Erythroblast (primary cell): ENCODE data around the gene MUC5AC.
"Not testable (repeated sequence)": the region's sequence is repeated elsewhere in the genome, so short reads cannot be mapped to it uniquely, and the experiment has no call there.

Experiments
- DNase-seq, 2 experiments: peaks; one replicate each; lab custom pipeline; 2025; lab: John Stamatoyannopoulos, UW
- GATA1 ChIP-seq: IDR thresholded peaks from 2 replicates; pipeline ENCODE4 v1.6.1; 2011; ENCODE audit warnings: low read depth, mild to moderate bottlenecking, control low read depth, low read length, moderate library complexity
- POLR2A ChIP-seq: IDR thresholded peaks from 2 replicates; pipeline ENCODE4 v1.6.1; 2011; ENCODE audit warnings: mild to moderate bottlenecking, low read length

MUC5AC gene

DNA sequence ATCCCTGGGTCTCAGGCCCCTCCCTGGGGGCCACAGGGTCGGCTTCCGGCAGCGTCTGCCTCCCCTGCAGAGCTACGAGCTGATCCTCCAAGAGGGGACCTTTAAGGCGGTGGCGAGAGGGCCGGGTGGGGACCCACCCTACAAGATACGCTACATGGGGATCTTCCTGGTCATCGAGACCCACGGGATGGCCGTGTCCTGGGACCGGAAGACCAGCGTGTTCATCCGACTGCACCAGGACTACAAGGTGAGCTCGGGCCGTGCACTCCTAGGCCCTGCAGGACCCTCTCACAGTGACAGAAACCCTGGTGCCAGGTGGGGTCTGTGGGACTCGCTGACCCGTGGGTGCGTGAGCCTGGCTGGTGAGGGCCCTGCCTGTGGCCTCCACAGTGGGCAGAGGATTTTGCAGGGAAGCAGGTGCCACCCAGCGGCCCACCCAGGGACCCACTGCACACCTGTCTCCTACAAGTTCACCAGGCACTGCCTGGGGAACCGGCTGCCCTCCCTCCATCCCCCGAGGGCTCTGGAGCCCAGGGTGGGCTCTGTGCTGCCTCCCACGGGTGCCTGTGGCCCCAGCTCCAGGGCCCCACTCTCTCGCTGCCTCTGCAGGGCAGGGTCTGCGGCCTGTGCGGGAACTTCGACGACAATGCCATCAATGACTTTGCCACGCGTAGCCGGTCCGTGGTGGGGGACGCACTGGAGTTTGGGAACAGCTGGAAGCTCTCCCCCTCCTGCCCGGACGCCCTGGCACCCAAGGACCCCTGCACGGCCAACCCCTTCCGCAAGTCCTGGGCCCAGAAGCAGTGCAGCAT is 78.8 kb downstream of the MUC5AC start:
- DNase-seq = no peak

DNA sequence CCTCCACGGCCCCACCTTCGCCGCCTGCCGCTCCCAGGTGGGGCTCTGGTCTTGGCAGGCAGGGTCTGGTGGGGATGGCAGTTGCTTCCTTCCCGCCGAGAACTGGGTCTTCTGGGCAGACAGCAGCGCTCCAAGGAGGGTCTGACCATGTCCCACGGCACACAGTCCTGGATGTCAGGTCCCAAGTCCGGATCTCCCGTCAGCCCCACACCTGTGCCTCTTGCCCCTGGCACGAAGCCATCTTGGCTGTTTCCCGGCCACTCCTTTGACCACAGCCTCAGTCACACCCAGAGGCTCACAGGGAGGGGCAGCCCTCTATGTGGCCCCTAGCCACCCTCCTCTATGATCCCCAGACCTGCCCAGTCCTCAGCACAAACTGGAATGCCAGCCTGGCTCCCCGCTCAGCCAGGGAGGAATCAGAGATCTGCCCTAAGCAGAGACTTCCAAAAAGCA is 79.4 kb downstream of the MUC5AC start:
- no peak for TF ChIP-seq GATA1
- TF ChIP-seq POLR2A = no peak
- DNase-seq = no peak

More for the DNA sequence above, 78.8 kb downstream of the MUC5AC start:
- TF ChIP-seq GATA1 (no peak), POLR2A (no peak)

DNA sequence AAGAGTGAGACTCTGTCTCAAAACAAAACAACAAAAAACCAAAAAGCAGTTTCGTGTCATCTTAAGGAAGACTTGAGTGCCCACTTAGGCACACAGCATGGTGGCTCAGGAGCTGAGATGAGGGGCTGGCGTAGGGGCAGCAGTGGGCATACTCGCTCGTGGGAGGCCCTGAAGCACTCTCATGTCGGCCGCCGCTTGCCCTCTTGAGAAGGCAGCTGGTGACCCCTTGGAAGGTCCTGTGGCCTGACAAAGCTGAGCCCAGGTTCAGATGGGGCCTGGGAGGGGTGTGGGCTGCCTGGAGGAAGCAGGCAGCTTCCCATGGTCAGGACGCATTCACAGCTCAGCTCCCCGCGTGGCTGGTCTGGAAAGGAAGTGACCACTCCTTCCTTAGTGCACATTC is 80.1 kb downstream of the MUC5AC start:
- TF ChIP-seq GATA1 = no peak
- TF ChIP-seq POLR2A = no peak
- no peak for DNase-seq

DNA sequence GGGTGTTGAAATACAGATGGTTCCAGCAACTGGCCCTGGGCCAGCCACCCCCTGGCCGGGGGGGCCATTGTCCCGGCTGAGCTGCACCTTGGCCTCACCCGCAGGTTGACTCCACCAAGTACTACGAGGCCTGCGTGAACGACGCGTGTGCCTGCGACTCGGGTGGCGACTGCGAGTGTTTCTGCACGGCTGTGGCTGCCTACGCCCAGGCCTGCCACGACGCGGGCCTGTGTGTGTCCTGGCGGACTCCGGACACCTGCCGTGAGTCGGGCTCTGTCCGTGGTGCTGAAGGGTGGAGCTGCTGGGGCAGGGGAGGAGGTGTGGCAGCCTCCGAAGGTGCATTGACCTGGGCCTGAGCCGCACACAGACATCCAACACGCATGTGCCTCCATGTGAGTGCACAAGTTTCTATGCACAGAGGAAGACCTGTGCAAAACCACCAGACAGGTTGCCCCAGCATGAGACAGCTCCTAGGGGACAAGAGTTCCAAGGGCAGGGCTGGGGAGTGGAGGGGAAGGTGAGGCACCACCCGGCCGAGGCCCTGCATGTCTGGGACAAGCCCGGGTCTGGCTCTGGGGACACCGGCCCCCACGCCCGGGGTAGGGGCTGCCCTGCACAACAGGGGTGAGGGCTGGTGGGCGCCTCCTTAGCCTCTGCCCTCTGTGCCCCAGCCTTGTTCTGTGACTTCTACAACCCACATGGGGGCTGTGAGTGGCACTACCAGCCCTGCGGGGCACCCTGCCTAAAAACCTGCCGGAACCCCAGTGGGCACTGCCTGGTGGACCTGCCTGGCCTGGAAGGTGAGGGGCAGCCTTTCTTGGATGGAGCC is 81.2 kb downstream of the MUC5AC start:
- DNase-seq = no peak
- TF ChIP-seq GATA1 (no peak), POLR2A (no peak)

DNA sequence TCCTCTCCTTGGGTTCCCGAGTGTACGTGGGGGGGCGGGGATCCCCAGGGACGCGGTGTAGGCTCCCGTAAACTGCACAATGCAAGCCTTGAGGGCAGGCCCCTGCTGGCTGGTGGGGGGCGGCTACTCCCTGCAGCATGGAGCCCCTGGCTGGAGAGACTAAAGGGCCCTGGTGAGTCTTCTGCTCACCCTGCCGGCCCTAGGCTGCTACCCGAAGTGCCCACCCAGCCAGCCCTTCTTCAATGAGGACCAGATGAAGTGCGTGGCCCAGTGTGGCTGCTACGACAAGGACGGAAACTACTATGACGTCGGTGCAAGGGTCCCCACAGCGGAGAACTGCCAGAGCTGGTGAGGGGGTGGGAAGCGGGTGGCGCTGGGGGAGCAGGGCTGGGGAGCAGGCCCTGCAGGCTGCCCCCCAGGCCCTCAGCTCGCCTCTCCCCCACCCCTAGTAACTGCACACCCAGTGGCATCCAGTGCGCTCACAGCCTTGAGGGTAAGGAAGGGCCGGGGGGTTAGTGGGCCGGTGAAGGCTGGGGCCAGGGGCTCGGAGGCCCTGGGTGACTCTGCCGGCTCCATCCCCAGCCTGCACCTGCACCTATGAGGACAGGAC is 81.9 kb downstream of the MUC5AC start:
- TF ChIP-seq GATA1 = no peak
- DNase-seq = no peak

DNA sequence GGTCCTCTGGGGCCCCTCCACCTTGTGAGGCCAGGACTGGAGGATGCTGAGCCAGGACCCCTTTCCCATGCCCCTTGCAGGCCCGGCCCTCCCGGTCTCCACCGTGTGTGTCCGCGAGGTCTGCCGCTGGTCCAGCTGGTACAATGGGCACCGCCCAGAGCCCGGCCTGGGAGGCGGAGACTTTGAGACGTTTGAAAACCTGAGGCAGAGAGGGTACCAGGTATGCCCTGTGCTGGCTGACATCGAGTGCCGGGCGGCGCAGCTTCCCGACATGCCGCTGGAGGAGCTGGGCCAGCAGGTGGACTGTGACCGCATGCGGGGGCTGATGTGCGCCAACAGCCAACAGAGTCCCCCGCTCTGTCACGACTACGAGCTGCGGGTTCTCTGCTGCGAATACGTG is 83.0 kb downstream of the MUC5AC start:
- TF ChIP-seq POLR2A (no peak), GATA1 (no peak)
- no peak for DNase-seq

DNA sequence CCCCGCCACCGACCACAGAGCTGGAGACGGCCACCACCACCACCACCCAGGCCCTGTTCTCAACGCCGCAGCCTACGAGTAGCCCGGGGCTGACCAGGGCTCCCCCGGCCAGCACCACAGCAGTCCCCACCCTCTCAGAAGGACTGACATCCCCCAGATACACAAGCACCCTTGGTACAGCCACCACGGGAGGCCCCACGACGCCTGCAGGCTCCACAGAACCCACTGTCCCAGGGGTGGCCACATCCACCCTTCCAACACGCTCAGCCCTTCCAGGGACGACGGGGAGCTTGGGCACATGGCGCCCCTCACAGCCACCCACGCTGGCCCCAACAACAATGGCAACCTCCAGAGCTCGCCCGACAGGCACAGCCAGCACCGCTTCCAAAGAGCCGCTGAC is 84.0 kb downstream of the MUC5AC start:
- no peak for TF ChIP-seq POLR2A
- TF ChIP-seq GATA1 = no peak
- DNase-seq = no peak

DNA sequence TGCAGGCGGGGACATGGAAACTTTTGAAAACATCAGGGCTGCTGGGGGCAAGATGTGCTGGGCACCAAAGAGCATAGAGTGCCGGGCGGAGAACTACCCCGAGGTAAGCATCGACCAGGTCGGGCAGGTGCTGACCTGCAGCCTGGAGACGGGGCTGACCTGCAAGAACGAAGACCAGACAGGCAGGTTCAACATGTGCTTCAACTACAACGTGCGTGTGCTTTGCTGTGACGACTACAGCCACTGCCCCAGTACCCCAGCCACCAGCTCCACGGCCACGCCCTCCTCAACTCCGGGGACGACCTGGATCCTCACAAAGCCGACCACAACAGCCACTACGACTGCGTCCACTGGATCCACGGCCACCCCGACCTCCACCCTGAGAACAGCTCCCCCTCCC is 84.5 kb downstream of the MUC5AC start:
- DNase-seq = no peak
- TF ChIP-seq GATA1 (no peak), POLR2A (no peak)

DNA sequence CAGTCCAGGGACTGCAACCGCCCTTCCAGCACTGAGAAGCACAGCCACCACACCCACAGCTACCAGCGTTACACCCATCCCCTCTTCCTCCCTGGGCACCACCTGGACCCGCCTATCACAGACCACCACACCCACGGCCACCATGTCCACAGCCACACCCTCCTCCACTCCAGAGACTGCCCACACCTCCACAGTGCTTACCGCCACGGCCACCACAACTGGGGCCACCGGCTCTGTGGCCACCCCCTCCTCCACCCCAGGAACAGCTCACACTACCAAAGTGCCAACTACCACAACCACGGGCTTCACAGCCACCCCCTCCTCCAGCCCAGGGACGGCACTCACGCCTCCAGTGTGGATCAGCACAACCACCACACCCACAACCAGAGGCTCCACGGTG is 85.0 kb downstream of the MUC5AC start:
- not testable (repeated sequence) for DNase-seq

DNA sequence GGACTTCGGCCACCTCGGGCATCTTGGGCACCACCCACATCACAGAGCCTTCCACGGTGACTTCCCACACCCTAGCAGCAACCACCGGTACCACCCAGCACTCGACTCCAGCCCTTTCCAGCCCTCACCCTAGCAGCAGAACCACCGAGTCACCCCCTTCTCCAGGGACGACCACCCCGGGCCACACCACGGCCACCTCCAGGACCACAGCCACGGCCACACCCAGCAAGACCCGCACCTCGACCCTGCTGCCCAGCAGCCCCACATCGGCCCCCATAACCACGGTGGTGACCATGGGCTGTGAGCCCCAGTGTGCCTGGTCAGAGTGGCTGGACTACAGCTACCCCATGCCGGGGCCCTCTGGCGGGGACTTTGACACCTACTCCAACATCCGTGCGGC is 85.8 kb downstream of the MUC5AC start:
- not testable (repeated sequence) for DNase-seq

DNA sequence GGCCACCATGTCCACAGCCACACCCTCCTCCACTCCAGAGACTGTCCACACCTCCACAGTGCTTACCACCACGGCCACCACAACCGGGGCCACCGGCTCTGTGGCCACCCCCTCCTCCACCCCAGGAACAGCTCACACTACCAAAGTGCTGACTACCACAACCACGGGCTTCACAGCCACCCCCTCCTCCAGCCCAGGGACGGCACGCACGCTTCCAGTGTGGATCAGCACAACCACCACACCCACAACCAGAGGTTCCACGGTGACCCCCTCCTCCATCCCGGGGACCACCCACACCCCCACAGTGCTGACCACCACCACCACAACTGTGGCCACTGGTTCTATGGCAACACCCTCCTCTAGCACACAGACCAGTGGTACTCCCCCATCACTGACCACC is 86.8 kb downstream of the MUC5AC start:
- DNase-seq = not testable (repeated sequence)

DNA sequence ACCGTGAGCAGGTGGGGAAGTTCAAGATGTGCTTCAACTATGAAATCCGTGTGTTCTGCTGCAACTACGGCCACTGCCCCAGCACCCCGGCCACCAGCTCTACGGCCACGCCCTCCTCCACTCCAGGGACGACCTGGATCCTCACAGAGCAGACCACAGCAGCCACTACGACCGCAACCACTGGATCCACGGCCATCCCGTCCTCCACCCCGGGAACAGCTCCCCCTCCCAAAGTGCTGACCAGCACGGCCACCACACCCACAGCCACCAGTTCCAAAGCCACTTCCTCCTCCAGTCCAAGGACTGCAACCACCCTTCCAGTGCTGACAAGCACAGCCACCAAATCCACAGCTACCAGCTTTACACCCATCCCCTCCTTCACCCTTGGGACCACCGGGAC is 88.0 kb downstream of the MUC5AC start:
- not testable (repeated sequence) for DNase-seq

DNA sequence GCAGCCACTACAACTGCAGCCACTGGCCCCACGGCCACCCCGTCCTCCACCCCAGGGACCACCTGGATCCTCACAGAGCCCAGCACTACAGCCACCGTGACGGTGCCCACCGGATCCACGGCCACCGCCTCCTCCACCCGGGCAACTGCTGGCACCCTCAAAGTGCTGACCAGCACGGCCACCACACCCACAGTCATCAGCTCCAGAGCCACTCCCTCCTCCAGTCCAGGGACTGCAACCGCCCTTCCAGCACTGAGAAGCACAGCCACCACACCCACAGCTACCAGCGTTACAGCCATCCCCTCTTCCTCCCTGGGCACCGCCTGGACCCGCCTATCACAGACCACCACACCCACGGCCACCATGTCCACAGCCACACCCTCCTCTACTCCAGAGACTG is 88.5 kb downstream of the MUC5AC start:
- not testable (repeated sequence) for DNase-seq

DNA sequence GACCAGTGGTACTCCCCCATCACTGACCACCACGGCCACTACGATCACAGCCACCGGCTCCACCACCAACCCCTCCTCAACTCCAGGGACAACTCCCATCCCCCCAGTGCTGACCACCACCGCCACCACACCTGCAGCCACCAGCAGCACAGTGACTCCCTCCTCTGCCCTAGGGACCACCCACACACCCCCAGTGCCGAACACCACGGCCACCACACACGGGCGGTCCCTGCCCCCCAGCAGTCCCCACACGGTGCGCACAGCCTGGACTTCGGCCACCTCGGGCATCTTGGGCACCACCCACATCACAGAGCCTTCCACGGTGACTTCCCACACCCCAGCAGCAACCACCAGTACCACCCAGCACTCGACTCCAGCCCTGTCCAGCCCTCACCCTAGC is 89.3 kb downstream of the MUC5AC start:
- DNase-seq = not testable (repeated sequence)

DNA sequence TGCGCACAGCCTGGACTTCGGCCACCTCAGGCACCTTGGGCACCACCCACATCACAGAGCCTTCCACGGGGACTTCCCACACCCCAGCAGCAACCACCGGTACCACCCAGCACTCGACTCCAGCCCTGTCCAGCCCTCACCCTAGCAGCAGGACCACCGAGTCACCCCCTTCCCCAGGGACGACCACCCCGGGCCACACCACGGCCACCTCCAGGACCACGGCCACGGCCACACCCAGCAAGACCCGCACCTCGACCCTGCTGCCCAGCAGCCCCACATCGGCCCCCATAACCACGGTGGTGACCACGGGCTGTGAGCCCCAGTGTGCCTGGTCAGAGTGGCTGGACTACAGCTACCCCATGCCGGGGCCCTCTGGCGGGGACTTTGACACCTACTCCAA is 91.2 kb downstream of the MUC5AC start:
- not testable (repeated sequence) for DNase-seq

DNA sequence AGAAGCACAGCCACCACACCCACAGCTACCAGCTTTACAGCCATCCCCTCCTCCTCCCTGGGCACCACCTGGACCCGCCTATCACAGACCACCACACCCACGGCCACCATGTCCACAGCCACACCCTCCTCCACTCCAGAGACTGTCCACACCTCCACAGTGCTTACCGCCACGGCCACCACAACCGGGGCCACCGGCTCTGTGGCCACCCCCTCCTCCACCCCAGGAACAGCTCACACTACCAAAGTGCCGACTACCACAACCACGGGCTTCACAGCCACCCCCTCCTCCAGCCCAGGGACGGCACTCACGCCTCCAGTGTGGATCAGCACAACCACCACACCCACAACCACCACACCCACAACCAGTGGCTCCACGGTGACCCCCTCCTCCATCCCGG is 92.7 kb downstream of the MUC5AC start:
- not testable (repeated sequence) for DNase-seq
